Esophagus squamous epithelium (tissue), 5 donors: ENCODE results near the gene APOA1. TPM values are rescaled to one million over a fixed set of nuclear protein-coding genes. Genes with fewer than 3 reads are reported as not detected.

Experiments
- DNase-seq: peaks from one replicate; lab custom pipeline; 2025; lab: John Stamatoyannopoulos, UW
- H3K27ac ChIP-seq, 4 donors: fragments of 200-600 bp; sonication (generic); one replicate each; pipeline ENCODE4 v1.5.1; 2016 to 2019; ENCODE audit warnings: mild to moderate bottlenecking in 1 of 4
- H3K27me3 ChIP-seq, 4 donors: fragments of 200-600 bp; sonication (generic); 1 replicate in 3 of 4; 2 replicates in 1 of 4; pipeline versions ENCODE4 v1.5.1 to v1.6.0; 2017 to 2021; ENCODE audit warnings: antibody characterized with exemption in 1 of 4
- H3K36me3 ChIP-seq, 3 donors: fragments of 200-600 bp; sonication (generic); one replicate each; pipeline ENCODE4 v1.5.1; 2016 to 2019
- H3K4me1 ChIP-seq, 3 donors: fragments of 200-600 bp; sonication (generic); one replicate each; pipeline ENCODE4 v1.5.1; 2017 to 2019
- H3K4me3 ChIP-seq, 4 donors: fragments of 200-600 bp; sonication (generic); 1 replicate in 3 of 4; 2 replicates in 1 of 4; pipeline ENCODE4 v1.5.1; 2016 to 2019; ENCODE audit warnings: mild to moderate bottlenecking in 2 of 4, moderate library complexity in 1 of 4
- H3K9me3 ChIP-seq, 3 donors: fragments of 200-600 bp; sonication (generic); one replicate each; pipeline ENCODE4 v1.5.1; 2016 to 2019
- POLR2A ChIP-seq, 4 donors: fragments of 450-650 bp; IDR thresholded peaks; one replicate each; pipeline ENCODE4 v1.6.1; 2017; ENCODE audit warnings: antibody characterized with exemption in 4 of 4, mild to moderate bottlenecking in 4 of 4, moderate library complexity in 3 of 4
- WGBS, 2 donors: methylation state at CpG; one replicate each; pipeline ENCODE4 v1.1.5; 2018; 5-methylcytosine and 5-hydroxymethylcytosine counted together
- intact Hi-C: fragments of 100-400 bp; cut with DNase I; formaldehyde crosslinking; loops from one replicate; pipeline ENCODE4 v1.15.0; 2022
- total RNA-seq, 4 donors: library from RNA; depleted of rRNA; stranded (reverse); fragments of >200 nt; gene quantifications; one replicate each; pipeline ENCODE4 v1.1.0, GENCODE V29; 2016
- TF ChIP-seq, protein P1 (sequence below), 6 experiments: fragments of 450-650 bp in 4 of 6; fragments of 200-600 bp in 2 of 6; sonication (generic) in 2 of 6; IDR thresholded peaks; one replicate each; pipeline ENCODE4 v1.5.1; 2016 to 2019; ENCODE audit warnings: antibody characterized with exemption in 6 of 6, mild to moderate bottlenecking in 4 of 6, moderate library complexity in 4 of 6
- donor health status: DM: yes; HTN: yes; CAD: no.

The APOA1 gene
- not detected for total RNA-seq

DNA sequence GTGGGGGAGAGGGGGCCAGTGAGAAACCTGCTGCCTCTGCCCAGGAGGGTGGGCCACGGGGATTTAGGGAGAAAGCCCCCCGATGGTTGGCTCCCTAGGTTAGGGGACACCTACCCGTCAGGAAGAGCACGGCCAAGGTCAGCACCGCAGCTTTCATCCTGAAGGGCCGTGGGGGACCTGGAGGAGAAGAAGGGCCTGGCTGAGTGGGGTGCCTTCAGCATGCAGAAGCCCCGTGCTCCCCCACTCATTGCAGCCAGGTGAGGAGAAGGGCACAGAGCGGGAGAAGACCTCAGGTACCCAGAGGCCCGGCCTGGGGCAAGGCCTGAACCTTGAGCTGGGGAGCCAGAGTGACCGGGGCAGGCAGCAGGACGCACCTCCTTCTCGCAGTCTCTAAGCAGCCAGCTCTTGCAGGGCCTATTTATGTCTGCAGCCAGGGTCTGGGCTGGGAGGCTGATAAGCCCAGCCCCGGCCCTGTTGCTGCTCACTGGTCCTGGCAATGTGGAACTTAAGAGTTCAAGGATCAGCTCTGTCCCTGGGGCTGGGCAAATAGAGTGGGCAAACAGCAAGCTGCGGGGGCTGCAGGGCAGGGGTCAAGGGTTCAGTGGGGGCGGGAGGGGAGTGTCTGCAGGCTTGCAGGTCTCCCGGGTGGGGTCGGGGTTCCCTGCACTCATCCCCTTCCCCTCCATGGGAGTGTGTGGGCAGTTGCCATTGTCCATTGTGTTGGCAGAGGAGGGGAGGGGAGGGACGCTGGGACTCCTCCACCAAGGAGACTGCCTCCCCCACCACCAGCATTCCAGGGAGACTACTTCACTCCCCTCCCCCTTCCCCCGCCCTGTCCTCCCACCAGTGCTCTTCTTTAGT is at the start of gene APOA1:
TSS of gene APOA1 (minus strand) at position 392 of the 861 bp plus-strand sequence. CDS start at position 157, 235 bp downstream.
- Histone ChIP-seq H3K9me3 (no peaks in the 10 kb centered on the region), H3K36me3 (no peaks in the 10 kb centered on the region), H3K4me1 (peaks cover 14 to 22% (median 15%) of the 10 kb centered on the region in 3 donors), H3K27ac (peak within 1 kb of the TSS in 2 of 4 donors; percentile 58 to 81), H3K4me3 (no peak within 1 kb of the TSS), H3K27me3 (peaks cover 0 to 9% (median 0%) of the 10 kb centered on the region in 4 donors)
- TF ChIP-seq, protein P1, sequence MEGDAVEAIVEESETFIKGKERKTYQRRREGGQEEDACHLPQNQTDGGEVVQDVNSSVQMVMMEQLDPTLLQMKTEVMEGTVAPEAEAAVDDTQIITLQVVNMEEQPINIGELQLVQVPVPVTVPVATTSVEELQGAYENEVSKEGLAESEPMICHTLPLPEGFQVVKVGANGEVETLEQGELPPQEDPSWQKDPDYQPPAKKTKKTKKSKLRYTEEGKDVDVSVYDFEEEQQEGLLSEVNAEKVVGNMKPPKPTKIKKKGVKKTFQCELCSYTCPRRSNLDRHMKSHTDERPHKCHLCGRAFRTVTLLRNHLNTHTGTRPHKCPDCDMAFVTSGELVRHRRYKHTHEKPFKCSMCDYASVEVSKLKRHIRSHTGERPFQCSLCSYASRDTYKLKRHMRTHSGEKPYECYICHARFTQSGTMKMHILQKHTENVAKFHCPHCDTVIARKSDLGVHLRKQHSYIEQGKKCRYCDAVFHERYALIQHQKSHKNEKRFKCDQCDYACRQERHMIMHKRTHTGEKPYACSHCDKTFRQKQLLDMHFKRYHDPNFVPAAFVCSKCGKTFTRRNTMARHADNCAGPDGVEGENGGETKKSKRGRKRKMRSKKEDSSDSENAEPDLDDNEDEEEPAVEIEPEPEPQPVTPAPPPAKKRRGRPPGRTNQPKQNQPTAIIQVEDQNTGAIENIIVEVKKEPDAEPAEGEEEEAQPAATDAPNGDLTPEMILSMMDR (IDR thresholded peaks at IDR 0.05), result no peak
- TF ChIP-seq POLR2A (IDR thresholded peaks at IDR 0.05), result no peak
- intact Hi-C loops, result no loop called here
- no peak for DNase-seq
- WGBS, 2 donors, result 71 to 93% methylated on average over 6 to 9 of the region's 19 CpGs

DNA sequence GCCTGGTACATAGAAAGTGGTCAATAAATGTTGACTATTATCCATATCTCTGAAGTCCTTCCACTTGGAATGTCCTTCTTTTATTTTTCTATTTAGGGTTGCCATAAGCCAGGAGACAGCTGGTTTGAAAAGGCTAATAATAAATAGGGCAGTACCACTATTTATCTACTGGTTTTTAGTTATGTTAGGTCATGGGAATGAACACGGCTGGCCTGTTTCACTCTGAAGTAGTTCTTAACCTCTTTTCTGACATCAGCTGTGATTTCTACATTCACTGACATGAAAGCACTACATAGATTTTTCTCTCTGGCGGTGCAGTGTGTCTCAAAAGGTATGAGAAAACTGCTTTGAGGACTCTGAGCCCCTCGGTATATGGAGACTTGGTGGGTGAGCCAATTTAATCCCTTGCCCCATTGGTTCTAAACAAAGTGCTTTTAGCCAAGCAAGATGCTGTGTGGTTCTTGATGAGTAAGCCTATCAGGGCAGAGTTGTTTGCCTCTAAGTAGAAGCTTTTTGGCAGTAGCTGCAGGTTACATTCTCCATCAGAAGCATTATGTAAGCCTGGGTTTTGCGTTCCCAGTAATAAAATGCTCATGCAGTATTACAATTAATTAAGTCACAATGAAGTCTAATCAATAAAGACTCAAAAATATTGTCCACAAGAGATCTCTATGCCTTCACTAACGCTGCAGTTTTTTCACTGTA is 48.7 kb upstream of the APOA1 start:
- H3K27ac ChIP-seq, result peak overlapping the region in 3 of 4 donors; percentile 22 to 51 (median 24)
- H3K9me3 ChIP-seq, result no peaks in the 10 kb centered on the region
- H3K36me3 ChIP-seq, result peaks cover 0 to 6% (median 0%) of the 10 kb centered on the region in 3 donors
- H3K4me1 ChIP-seq, result peaks cover 0 to 14% (median 0%) of the 10 kb centered on the region in 3 donors
- TF ChIP-seq POLR2A (IDR thresholded peaks at IDR 0.05), result no peak
- TF ChIP-seq, protein P1 (IDR thresholded peaks at IDR 0.05), result no peak
- WGBS, 2 donors, result 80 to 86% methylated on average over 5 of the region's 5 CpGs
- DNase-seq, result no peak
- no peaks in the 10 kb centered on the region for H3K27me3 ChIP-seq
- intact Hi-C loops, result no loop called here
- H3K4me3 ChIP-seq, result no peak overlapping the region

DNA sequence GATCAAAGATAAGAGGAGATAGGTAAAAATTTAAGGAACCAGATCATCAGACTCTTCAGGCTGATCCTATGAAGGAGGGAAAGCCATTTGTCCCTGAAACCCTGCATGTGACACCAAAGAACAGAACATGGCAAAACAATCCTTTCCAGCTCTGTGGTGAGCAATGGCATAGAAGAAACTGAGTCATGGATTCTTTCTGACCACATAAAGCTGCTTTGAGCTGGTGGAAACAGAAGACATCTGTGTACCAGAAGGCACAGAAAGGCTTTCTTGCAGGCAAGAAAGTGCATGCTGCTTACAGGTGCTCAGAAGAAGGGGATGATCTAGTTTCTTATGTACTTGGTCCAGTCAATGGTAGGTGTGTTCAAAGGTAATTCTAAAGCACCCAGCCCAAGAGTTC is 45.0 kb upstream of the APOA1 start:
- Histone ChIP-seq H3K27ac (no peak overlapping the region), H3K4me1 (peaks cover 0 to 14% (median 0%) of the 10 kb centered on the region in 3 donors), H3K4me3 (no peak overlapping the region), H3K9me3 (no peaks in the 10 kb centered on the region), H3K36me3 (peaks cover 0 to 4% (median 0%) of the 10 kb centered on the region in 3 donors), H3K27me3 (no peaks in the 10 kb centered on the region)
- intact Hi-C loops, result no loop called here
- TF ChIP-seq POLR2A (IDR thresholded peaks at IDR 0.05), result no peak
- TF ChIP-seq, protein P1 (IDR thresholded peaks at IDR 0.05), result no peak
- no peak for DNase-seq

DNA sequence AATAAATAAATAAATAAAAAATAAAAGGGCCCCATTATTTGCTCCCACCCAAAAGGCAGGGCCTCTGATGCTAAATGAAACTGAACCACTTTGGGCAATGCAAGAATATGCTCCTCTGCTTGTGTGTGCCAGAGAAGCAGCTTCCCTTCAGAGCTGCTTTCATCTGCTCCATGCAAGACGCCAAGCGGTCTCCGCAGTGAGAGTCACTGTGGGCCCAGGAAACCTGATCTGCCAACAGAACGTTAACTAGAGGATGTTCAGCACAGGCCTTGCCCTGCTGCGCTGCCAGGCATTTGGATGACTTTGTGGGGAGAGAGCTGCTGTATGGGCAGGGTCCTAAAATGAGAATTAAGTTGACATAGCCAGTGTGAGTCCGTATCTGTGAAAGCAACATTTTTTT is 43.7 kb upstream of the APOA1 start:
- TF ChIP-seq, protein P1 (IDR thresholded peaks at IDR 0.05), result no peak
- TF ChIP-seq POLR2A (IDR thresholded peaks at IDR 0.05), result no peak
- Histone ChIP-seq H3K9me3 (no peaks in the 10 kb centered on the region), H3K27ac (no peak overlapping the region), H3K4me1 (peaks cover 0 to 10% (median 0%) of the 10 kb centered on the region in 3 donors), H3K27me3 (no peaks in the 10 kb centered on the region), H3K4me3 (no peak overlapping the region), H3K36me3 (peaks cover 0 to 11% (median 0%) of the 10 kb centered on the region in 3 donors)
- no peak for DNase-seq
- 83 to 86% methylated on average over 6 of the region's 6 CpGs for WGBS, 2 donors
- intact Hi-C loops, result no loop called here
